Parathyroid adenoma (tissue), 2 donors: ENCODE data around the gene RHPN2.

Experiments
- H2AFZ ChIP-seq: fragments of 300-600 bp; sonication (generic); one replicate; pipeline ENCODE4 v1.7.0; 2017; ENCODE audit warnings: antibody characterized with exemption, mild to moderate bottlenecking
- H3K27ac ChIP-seq: fragments of 300-600 bp; sonication (generic); one replicate; pipeline ENCODE4 v1.7.0; 2017
- H3K27me3 ChIP-seq: fragments of 300-600 bp; sonication (generic); one replicate; pipeline ENCODE4 v1.7.0; 2017; ENCODE audit warnings: low read length; ENCODE audit not compliant: control insufficient read depth, insufficient read depth
- H3K36me3 ChIP-seq: fragments of 300-600 bp; sonication (generic); one replicate; pipeline ENCODE4 v1.7.0; 2017; ENCODE audit warnings: low read length; ENCODE audit not compliant: control insufficient read depth, insufficient read depth
- H3K4me1 ChIP-seq: fragments of 300-600 bp; sonication (generic); one replicate; pipeline ENCODE4 v1.7.0; 2017; ENCODE audit warnings: control low read depth
- H3K4me2 ChIP-seq: fragments of 300-600 bp; sonication (generic); one replicate; pipeline ENCODE4 v1.7.0; 2017; ENCODE audit warnings: low read length
- H3K4me3 ChIP-seq: fragments of 300-600 bp; sonication (generic); one replicate; pipeline ENCODE4 v1.7.0; 2017; ENCODE audit warnings: low read depth, low read length
- H3K79me2 ChIP-seq: fragments of 300-600 bp; sonication (generic); one replicate; pipeline ENCODE4 v1.7.0; 2017; ENCODE audit warnings: control low read depth
- H3K9ac ChIP-seq: fragments of 300-600 bp; sonication (generic); one replicate; pipeline ENCODE4 v1.7.0; 2017; ENCODE audit warnings: mild to moderate bottlenecking
- H3K9me3 ChIP-seq: fragments of 300-600 bp; sonication (generic); one replicate; pipeline ENCODE4 v1.7.0; 2017; ENCODE audit warnings: low read length; ENCODE audit not compliant: control insufficient read depth
- CTCF ChIP-seq: fragments of 300-600 bp; sonication (generic); IDR thresholded peaks from one replicate; pipeline ENCODE4 v1.7.0; 2017; ENCODE audit warnings: antibody characterized with exemption, mild to moderate bottlenecking
- donor health status: primary hyperparathyroidism.

Gene RHPN2

GRCh38 chr19:32930567-32930966 is 134.1 kb downstream of the RHPN2 start:
- H3K36me3 ChIP-seq, result no peaks in the 10 kb centered on the region
- H2AFZ ChIP-seq, result no peak overlapping the region
- H3K4me2 ChIP-seq, result no peak overlapping the region
- H3K79me2 ChIP-seq, result no peaks in the 10 kb centered on the region
- H3K27ac ChIP-seq, result no peak overlapping the region
- no peaks in the 10 kb centered on the region for H3K27me3 ChIP-seq
- no peaks in the 10 kb centered on the region for H3K9me3 ChIP-seq
- H3K4me3 ChIP-seq, result no peak overlapping the region
- H3K9ac ChIP-seq, result no peak overlapping the region
- no peak for TF ChIP-seq CTCF
- H3K4me1 ChIP-seq, result no peaks in the 10 kb centered on the region

GRCh38 chr19:32928806-32929205 is 135.9 kb downstream of the RHPN2 start:
- Histone ChIP-seq H3K27ac (no peak overlapping the region), H3K9me3 (no peaks in the 10 kb centered on the region), H3K79me2 (no peaks in the 10 kb centered on the region), H2AFZ (no peak overlapping the region), H3K4me2 (no peak overlapping the region), H3K4me3 (no peak overlapping the region), H3K9ac (no peak overlapping the region), H3K27me3 (no peaks in the 10 kb centered on the region), H3K4me1 (no peaks in the 10 kb centered on the region), H3K36me3 (no peaks in the 10 kb centered on the region)
- TF ChIP-seq CTCF, result no peak
